ENCODE data around the gene OSBPL10.

Gene OSBPL10

DNA sequence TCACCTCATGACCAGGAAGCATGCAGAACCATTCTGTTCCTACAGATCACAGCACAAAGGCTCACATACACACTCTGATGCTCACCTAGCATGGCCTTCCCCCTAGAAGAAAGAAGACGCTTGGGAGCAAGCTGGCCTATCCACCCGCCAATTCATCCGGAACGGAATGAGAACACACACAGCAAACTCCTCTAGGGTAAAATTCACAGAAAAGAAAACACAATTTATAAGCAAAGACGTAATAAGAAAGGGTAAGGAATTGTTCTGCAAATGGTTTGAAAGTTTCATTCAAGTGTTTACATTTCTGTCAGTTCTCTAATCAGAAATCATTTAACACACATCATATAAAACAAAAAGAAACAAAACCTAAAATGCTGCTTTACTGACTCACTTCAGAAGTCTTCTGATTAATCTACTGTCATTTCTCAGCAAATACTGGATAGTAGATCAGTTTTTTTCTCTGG lies 218.1 kb downstream of the OSBPL10 start:
- no peak for DNase-seq

DNA sequence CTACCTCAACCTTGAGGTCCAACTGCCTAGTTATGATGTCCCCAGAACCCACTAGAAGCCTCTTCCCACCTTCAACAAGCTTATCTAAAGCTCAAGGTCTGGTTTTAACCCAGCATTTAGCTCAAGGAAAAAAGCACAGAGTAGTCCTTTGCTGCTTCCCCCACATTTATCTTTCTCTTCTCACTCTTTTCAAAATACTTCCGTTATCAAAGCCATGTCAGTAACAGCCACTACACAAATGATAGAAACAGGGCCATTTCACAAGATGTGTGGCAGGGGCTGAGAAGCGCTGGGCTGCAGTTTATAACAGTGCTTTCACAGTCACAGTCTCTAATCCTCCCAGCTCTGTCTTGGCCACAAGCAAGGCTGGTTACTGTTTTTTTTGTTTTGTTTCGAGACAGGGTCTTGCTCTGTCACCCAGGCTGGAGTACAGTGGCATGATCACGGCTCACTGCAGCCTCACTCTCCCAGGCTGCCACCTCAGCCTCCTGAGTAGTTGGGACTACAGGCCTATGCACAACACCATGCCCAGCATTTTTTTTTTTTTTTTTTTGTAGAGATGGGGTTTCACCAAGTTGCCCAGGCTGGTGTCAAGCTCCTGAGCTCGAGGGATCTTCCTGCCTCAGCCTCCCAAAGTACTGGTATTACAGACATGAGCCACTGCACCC lies 218.8 kb downstream of the OSBPL10 start:
- no peak for DNase-seq

DNA sequence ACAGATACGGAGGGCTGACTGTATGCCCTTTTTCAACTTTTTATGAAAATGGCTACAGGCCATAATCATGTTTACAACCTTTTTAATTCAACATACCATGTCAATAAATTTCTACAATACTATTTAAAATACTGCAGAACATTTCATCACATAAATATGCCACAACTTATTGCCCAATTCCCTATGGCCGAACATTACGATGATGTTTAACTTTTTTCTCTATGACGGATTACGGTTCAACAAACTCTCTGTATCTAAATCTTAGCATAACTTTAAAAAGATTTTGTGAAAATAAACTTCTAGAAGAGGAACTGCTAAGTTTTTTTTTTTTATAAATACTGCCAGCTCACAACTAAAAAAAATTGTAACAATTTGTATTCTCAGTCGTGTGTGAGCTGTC lies 220.4 kb downstream of the OSBPL10 start:
- no peak for DNase-seq

DNA sequence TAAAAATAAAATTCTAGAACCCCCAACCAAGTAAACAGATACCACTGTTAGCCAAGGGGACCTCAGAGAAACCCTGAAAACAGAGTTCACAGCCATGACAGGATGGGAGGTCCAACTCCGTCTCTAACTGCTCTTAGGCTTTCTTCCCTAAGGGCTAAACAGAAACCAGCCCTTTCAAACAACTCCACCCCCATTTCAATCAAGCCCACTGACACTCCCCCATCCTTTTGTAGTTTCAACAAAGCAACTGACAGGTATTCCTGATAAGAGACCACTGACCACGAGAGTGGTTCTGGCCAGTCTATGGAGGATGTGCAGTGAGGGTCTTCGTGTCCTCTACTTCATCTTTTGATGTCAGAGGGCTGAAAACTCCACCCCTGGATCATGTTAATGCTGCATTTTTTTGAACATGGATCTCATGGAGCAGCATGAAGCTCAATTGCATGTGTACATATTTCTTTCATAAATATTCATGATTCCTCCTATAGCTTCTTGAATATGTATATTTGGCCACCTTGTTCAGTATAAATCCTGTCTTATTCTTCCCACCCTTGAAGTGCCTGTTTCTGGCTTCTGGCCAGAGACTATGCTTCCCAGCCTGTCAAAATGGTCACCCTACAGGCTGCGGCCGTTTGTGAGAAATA lies 222.6 kb downstream of the OSBPL10 start:
- no peak for DNase-seq

DNA sequence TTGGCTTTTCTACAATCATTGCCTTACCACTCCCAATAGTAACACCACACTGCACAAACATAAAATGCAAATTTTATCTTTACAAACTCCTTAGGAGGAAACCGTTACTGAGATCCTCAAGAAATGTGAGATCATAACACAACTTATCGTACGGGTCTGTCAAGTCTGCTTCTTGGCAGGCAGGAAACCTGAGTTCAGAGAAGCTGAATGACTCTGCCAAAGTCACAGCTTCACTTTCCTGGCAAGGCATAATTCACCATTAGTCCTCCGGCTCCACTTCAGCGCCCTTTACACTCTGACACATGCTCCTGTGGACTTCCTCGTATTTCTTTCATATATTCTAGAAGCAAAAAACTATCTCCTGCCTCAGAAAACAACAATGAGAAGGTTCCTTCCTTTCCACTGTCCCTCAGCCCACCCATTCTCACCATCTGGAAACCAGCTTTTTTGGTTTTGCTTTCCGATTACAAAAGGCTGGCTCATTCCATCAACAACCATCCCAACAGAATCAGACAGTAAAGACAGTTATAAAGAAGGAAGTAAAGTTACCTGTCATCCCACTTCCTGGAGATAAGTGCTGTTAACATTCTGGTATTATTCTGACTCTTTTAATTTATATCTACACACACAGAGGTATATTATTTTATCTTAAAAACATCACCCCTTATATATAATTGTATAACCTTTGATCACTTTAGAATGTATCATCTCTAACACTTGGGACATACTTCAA lies 225.0 kb downstream of the OSBPL10 start:
- no peak for DNase-seq

DNA sequence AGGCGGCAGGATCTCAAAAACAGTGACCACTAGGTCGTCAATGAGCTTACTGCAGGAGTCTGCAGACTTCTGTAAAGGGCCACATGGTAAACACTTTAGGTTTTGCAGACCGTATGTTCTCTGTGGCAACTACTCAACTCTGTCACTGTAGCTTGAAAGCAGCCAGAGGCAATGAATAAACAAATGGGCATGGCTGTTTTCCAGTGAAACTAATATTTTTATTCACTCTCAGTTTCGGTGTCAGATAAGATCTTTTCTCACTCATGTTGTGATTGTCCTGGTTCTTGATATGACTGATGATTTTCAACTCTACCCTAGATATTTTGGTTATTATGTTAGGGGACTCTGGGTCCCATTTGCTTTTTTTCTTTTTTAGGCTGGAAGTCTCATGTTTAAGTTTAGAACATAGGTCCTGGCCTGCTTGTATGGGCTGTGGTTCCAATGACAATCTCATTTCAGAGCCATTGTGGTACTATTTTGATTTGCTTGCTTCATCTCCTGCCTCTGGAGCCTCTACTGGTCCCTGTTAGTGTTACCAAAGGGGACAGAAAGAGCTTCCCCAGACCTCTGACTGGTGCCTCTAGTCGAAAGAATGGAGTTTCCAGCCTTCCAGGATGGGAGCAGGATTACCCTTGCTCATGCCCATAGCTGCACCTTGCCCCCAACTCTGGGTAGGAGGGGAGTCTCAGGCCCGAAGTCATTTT lies 226.3 kb downstream of the OSBPL10 start:
- DNase-seq = no peak

DNA sequence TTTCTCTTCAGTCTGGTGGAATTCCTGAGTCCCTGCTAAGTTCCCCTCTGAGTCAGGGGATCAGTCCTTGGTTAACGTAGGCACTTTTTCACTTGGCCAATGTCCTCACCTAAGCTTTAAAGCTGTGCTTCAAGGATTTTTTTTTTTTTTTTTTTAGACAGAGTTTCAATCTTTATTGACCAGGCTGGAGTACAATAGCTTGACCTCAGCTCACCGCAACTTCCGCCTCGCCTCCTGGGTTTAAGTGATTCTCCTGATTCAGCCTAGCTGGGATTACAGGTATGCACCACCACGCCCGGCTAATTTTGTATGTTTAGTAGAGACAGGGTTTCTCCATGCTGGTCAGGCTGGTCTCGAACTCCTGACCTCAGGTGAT lies 228.0 kb downstream of the OSBPL10 start:
- DNase-seq = no peak

DNA sequence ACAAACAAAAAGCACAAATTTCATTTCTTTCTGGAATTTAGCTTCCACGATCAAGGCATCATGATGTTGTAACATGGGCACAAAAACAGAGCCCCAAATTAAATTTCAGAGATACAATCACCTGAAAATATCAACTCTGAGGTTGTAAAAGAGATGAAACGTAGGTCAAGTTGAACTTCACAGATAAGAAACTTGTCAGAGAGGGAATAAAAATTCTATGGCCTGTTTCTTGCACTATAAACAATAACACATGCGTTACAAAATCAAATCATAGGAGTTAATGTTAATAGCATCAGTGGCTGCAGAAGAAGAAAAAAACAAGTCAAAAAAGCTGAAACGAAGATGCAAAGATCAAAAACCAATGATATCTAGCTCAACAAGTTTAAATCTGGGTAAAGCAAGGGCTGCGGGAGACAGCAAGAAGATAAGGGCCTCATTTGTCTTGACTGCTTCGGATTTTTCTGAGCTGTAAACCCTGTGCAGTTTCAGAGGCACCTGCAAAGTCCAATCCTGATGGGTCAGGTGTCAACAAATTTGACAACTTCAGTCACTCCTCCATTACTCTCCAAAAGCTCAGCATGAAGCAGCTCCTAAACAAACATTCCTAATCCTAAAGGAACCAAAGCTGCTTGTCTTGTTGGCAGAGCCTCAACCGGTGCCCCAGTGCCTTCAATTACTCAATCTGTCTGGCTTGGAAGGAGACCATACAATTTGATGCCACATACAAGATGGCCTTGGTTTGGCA lies 228.6 kb downstream of the OSBPL10 start:
- no peak for DNase-seq

DNA sequence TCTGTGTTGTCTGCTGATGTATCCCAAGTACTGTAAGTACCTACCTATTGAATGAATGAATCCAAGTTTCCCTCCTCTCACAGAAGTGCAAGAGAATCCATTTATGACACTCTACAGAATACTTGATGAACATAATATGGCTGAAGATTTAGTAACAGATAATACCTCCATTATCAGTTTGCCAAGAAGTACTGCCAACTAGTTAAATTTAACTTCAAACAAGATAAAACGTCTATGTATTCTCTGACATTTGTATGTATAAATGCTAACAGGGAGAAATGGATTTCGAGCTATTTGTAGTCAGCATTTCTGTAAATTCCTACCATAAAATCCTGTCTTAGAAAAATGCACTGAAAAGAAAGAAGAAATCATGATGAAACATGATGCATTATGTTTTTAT lies 230.7 kb downstream of the OSBPL10 start:
- no peak for DNase-seq

DNA sequence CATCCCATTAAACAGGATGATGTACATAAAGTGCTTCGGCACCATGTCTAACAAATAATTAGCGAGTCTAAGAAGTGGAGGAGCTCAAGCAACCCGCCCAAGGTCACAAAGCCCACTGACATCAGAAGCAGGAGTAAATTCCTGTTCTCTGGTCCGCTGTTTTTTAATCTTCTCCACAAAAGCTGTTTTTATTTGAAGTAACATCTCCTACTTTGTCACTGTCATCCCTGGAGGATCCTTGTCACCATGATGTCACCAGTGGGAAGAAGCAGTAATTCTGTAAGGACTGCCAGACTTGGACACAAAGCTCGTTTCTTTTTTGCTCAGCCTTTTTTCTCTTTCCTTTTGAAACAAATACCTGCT lies 232.1 kb downstream of the OSBPL10 start:
- DNase-seq = no peak

DNA sequence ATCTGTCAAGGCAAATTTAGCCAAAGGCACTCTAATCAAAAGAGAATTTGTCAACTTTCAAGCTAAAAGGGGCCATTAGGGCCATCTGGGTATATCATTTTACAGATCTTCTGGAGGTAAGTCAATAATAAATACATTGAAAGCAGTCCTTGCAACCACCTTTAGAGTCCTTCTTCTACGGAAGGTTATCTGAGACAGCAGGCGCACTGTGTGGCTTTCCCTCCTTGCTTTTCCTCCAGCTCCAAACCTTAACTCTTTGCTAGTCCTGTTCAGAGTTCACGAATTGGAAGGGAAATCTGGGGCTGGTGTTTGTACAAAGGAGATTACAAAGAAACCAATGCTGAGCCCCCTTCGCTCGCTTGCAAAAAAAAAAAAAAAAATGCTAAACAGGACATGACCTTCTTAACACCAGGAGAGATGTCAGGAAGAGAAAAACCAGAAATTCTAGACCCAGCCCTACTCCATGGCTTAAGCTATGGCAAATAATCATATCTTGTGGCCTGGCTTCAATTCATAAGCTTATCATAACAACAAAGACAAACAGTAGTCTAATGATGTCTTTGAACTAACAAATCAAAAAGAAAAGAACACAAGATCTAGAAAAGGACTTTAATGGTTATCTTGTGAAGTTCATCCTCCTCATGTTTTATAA lies 232.7 kb downstream of the OSBPL10 start:
- no peak for DNase-seq

DNA sequence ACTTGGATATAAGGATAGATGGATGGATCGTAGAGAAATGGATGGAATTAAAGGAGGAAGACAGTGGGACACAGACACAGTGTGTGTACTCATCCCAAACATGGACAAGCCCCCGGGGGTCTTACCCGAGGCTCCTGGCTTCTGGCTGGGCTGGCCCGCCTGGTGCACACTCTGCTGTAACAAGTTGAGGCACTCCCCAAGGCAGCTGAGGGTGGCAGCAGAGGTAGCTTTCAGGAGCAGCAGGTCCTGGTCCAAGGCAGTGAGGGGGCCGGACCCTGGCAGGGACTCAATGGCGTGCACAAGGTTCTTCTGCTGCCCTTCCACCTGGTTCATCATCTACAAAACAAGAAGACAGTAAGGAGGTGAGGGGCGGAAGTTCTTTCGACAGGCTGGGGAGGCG lies 233.3 kb downstream of the OSBPL10 start:
- DNase-seq = no peak

DNA sequence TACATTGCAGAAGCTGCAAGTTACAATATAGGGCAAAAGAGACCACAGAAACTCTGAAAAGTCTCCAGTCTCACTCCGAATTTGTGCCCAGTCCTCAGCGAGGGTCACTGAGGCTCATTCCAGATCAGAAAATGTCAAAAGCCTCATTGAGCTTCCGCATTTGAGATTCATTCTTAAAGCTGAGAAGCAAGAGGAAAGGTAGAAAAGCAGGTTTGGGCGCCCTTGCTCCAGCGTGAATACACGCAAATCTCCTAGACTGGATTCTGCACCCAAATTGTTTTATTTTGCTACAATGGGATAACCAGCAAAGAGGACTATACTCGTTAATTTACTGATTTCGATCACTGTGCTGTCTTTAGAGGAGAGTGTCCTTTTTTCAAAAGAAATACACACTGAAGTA lies 236.1 kb downstream of the OSBPL10 start:
- DNase-seq = no peak

DNA sequence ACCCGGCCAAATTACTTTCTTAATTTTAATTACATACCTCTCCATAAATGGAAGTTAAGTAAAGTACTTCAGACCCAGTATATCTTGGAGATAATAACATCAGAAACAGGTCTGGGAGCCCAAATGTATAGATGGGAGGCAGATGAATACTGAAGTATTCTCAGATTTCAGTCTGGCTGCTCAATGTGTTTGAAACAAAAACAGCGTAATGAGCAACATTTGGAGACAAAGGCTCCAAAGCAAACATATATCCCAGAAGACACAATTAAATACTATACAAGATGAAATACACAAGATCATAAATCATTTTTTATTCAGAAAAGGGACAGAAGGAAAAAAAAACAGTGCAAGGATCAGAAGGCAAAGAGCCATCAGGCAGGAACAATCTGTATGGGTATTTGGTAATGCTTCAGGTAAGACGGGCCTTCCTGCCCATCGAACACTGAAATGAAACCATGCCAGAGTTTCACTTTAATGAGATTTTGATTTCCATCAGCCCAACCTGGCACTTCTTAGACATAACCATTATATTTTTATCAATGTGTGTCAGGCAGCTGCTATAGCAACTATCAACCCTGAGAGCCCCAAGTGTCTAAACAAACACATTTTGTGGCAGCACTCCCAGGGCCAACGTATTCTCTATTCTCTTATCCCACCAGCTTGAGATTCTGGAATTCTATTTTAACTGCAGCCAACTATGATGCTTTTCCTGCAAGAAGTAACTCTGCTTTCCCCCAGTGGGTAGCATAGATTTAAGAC lies 237.6 kb downstream of the OSBPL10 start:
- no peak for DNase-seq

DNA sequence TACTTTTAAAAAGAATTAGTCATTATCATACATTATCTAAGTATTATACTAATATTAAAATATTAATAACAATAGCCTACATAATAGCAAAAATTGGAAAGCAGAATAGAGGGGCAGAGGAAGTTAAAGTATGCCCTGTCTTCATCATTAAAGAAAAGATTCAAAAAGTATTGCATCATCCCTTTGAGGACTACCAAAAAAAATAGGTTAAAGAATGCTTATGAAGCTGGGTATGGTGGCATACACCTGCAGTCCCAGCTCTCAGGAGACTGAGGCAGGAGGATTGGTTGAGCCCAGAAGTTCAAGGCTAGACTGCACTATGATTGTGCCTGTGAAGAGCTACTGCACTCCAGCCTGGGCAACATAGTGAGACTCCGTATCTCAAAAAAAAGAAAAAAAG lies 240.7 kb downstream of the OSBPL10 start:
- no peak for DNase-seq

DNA sequence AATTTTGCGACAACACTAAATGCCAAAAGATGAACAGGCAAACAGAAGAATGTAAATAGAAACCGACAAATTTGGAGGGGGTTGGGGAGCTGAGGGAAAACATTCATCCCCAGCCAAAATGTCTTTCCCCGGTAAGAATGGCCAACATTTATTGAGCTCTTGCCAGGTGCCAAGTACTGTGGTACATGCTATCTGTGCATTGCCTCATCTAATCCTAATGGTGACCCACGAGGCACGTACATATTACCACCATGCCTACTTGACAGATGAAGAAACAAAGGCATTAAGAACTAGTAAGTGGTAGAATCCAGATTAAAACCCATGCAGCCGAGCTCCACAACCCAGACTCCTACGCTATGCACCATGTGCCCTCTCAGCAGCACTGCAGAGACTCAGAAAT lies 242.7 kb downstream of the OSBPL10 start:
- DNase-seq = no peak

DNA sequence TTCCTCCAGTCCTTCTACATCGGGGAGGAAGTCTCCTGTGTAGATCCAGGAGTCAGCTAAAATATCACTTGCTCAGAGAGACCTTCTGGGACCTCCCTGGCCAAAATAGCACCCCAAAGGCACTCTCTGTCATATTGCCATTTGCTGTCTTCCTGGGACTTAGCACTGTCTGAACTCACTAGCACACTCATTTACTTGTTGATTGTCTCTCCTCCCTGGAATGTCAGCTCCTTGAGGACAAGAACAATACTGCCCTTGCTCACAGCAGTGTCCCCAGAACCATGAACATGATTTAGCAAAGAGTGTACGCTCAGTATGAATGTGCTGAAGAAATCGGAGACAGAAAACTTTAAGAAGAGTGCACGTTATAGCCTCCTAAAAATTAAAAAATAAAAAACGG lies 245.4 kb downstream of the OSBPL10 start:
- no peak for DNase-seq

DNA sequence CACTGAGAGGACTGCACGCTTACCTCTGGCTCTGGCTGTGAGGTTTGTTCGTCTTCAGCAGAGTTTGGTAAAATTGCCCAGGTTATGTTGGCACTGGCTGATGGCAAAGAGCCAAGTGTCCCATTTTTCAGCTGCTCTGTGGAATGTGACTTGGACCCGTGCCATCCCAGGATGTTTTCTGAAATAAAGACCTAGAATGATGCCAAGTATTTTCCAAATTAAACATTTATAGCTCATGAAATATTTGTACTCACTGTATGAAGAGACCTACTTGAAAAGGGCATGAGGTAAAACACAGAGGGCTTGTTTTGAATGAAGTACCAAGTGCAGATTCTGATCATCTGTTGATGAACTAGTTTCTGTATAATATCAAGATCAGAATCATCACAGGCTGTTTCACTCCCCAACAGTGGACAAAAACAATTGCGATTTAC lies 247.8 kb downstream of the OSBPL10 start:
- DNase-seq = no peak

DNA sequence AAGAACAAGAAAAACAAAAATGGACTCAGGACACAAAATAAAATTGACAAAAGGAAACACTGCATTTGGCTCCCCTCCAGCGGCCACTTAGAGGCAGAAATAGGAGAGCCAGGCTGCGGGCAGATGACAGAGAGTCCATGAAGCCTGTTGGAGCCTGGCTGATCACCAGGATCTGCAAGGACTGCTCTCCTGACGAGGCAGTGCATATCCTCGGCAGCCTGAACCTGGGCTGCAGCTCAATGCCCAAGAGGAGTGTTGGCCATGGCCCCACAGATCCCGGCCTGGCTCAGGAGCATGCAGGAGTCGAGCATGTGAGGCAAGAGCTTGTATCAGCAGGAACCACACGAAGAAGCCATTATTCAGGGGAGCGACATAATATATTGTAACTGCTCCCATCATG lies 248.5 kb downstream of the OSBPL10 start:
- no peak for DNase-seq

DNA sequence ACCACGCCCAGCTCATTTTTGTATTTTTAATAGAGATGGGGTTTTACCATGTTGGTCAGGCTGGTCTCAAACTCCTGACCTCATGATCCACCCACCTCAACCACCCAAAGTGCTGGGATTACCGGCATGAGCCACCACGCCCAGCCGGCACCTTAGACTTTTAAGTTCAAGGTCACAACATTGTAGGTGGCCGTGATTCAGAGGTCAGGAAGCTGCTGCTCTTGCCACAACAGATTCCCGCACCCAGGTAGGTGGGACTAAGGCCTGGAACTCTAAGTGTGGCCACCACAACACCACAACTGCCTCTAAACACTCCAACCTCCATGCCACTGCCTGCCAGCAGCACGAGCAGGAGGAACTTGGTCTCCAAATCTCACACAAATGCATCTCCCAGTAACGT lies 251.5 kb downstream of the OSBPL10 start:
- no peak for DNase-seq

DNA sequence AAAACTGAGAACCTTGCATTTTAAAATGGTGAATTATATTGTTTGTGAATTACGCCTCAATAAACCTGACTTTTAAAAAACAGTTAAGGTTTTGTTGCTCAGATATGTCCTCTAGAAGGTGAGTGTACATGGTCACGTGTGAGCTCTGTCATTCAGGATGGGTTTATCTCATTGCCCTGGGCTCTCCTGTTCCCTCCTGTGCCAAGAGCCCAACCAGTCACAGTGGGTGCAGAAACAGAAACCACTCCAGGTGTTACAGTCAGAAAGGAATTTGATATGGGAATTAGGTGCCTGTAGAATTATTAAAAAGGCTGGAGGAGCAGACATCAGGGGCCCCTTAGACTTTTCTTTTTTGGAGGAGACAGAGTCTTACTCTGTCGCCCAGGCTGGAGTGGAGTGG lies 252.0 kb downstream of the OSBPL10 start:
- no peak for DNase-seq

DNA sequence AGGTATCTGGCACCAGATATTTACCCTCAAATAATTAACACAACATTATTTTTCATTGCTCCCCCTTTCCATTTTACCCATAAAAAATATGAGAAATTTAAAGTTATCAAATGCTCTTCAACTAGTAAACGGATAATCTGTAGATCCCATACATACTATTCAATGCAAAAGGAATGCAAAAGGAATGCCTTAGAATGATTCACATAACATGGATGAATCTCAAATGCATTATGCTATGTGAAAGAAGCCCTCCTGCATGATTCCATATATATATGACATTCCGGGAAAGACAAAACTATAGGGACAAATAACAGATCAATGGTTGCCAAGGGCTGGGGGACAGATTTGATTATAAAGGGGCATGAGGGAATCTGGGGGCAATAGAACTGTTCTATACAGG lies 252.7 kb downstream of the OSBPL10 start:
- no peak for DNase-seq

All from stimulated activated CD4-positive, alpha-beta T cell treated with anti-CD3 and anti-CD28 coated beads, Interleukin-4, amount 100 ng/mL, for 4 hours (primary cell).